HEK293 (cell line): ENCODE results near the gene BLM.

Experiments
- CTCF ChIA-PET: fragments of 350-600 bp; formaldehyde crosslinking; extraction: SDS; loops from one replicate; lab custom pipeline; 2021; ENCODE audit warnings: antibody characterized with exemption; lab: Yijun Ruan, JAX
- POLR2A ChIA-PET: fragments of 300-600 bp; formaldehyde crosslinking; extraction: SDS; loops from one replicate; lab custom pipeline; 2020; ENCODE audit warnings: antibody characterized with exemption, inconsistent platforms; lab: Yijun Ruan, JAX
- H3K27ac ChIP-seq: fragments of 200-500 bp; sonication (Bioruptor generic); 2 replicates; pipeline ENCODE4 v1.5.1; 2014; ENCODE audit warnings: low read depth, low read length, control low read depth, inconsistent platforms; ENCODE audit errors: extremely low read depth
- H3K36me3 ChIP-seq, 2 experiments: fragments of 200-500 bp in 1 of 2; sonication (Bioruptor generic) in 1 of 2; 1 replicate in 1 of 2; 2 replicates in 1 of 2; pipeline ENCODE4 v1.5.1; 2014 to 2017; ENCODE audit warnings: inconsistent platforms in 2 of 2, low read length in 2 of 2; ENCODE audit not compliant: control insufficient read depth in 2 of 2, insufficient read depth in 1 of 2
- H3K4me1 ChIP-seq: fragments of 200-500 bp; sonication (Bioruptor generic); 2 replicates; pipeline ENCODE4 v1.5.1; 2014; ENCODE audit warnings: mild to moderate bottlenecking, low read length, inconsistent platforms; ENCODE audit not compliant: control insufficient read depth, insufficient read depth
- H3K4me3 ChIP-seq: 2 replicates; pipeline ENCODE4 v1.5.1; 2011; ENCODE audit warnings: low read depth, mild to moderate bottlenecking, control low read depth, low read length, moderate library complexity
- H3K9me3 ChIP-seq: fragments of 200-500 bp; sonication (Bioruptor generic); 2 replicates; pipeline ENCODE4 v1.5.1; 2014; ENCODE audit warnings: low read depth, low read length, inconsistent platforms; ENCODE audit not compliant: control insufficient read depth, insufficient read depth
- EGR2 ChIP-seq: fragments of 450-650 bp; formaldehyde crosslinking; IDR thresholded peaks from 2 replicates; pipeline ENCODE4 v1.5.1; 2016; ENCODE audit warnings: low read depth, missing biosample characterization, missing genetic modification characterization
- KLF16 ChIP-seq: fragments of 450-650 bp; formaldehyde crosslinking; IDR thresholded peaks from 2 replicates; pipeline ENCODE4 v1.5.1; 2017; ENCODE audit warnings: missing biosample characterization, missing genetic modification characterization
- KLF7 ChIP-seq: fragments of 450-650 bp; formaldehyde crosslinking; IDR thresholded peaks from 2 replicates; pipeline ENCODE4 v1.5.1; 2016; ENCODE audit warnings: missing biosample characterization, missing genetic modification characterization, borderline replicate concordance
- PATZ1 ChIP-seq: fragments of 450-650 bp; formaldehyde crosslinking; IDR thresholded peaks from 2 replicates; pipeline ENCODE4 v1.5.1; 2016; ENCODE audit warnings: missing biosample characterization, missing genetic modification characterization
- ZBTB11 ChIP-seq: fragments of 450-650 bp; formaldehyde crosslinking; conservative IDR thresholded peaks from 2 replicates; pipeline ENCODE4 v1.5.1; 2016; ENCODE audit warnings: low read depth, missing biosample characterization, missing genetic modification characterization
- ZNF292 ChIP-seq: fragments of 450-650 bp; formaldehyde crosslinking; IDR thresholded peaks from 2 replicates; pipeline ENCODE4 v1.5.1; 2016; ENCODE audit warnings: low read depth, missing biosample characterization, missing genetic modification characterization, borderline replicate concordance
- ZNF416 ChIP-seq: fragments of 450-650 bp; formaldehyde crosslinking; IDR thresholded peaks from 2 replicates; pipeline ENCODE4 v1.5.1; 2016; ENCODE audit warnings: missing biosample characterization, missing genetic modification characterization
- ZNF514 ChIP-seq: fragments of 450-650 bp; formaldehyde crosslinking; IDR thresholded peaks from 2 replicates; pipeline ENCODE4 v1.5.1; 2016; ENCODE audit warnings: missing biosample characterization, missing genetic modification characterization
- ZNF518A ChIP-seq: fragments of 450-650 bp; formaldehyde crosslinking; conservative IDR thresholded peaks from 2 replicates; pipeline ENCODE4 v1.5.1; 2016; ENCODE audit warnings: low read depth, missing biosample characterization, missing genetic modification characterization
- ZNF521 ChIP-seq: fragments of 450-650 bp; formaldehyde crosslinking; IDR thresholded peaks from 2 replicates; pipeline ENCODE4 v1.5.1; 2017; ENCODE audit warnings: missing biosample characterization, mild to moderate bottlenecking, missing genetic modification characterization
- ZNF580 ChIP-seq: fragments of 450-650 bp; formaldehyde crosslinking; IDR thresholded peaks from 2 replicates; pipeline ENCODE4 v1.5.1; 2016; ENCODE audit warnings: missing biosample characterization, missing genetic modification characterization
- ZNF837 ChIP-seq: fragments of 450-650 bp; formaldehyde crosslinking; IDR thresholded peaks from 2 replicates; pipeline ENCODE4 v1.5.1; 2016; ENCODE audit warnings: missing biosample characterization, missing genetic modification characterization
- TF ChIP-seq, protein P1 (sequence below): fragments of 450-650 bp; formaldehyde crosslinking; IDR thresholded peaks from 2 replicates; pipeline ENCODE4 v1.5.1; 2016; ENCODE audit warnings: missing biosample characterization, missing genetic modification characterization
- TF ChIP-seq, protein P2 (sequence below): fragments of 450-650 bp; formaldehyde crosslinking; IDR thresholded peaks from 2 replicates; pipeline ENCODE4 v1.5.1; 2016; ENCODE audit warnings: missing biosample characterization, missing genetic modification characterization
- TF ChIP-seq, protein P3 (sequence below): fragments of 450-650 bp; formaldehyde crosslinking; IDR thresholded peaks from 2 replicates; pipeline ENCODE4 v1.5.1; 2016; ENCODE audit warnings: missing biosample characterization, missing genetic modification characterization, low read depth

The BLM gene

GRCh38 chr15:90787881-90788280 is 70.7 kb downstream of the BLM start:
- Histone ChIP-seq H3K27ac (no peak overlapping the region), H3K4me3 (no peak overlapping the region), H3K4me1 (no peaks in the 10 kb centered on the region), H3K36me3 (peaks cover 57 to 74% of the 10 kb centered on the region in 2 experiments)
- ChIA-PET POLR2A (interaction anchor here (0.7 kb wide), 1 partner anchor 25 kb away, joined by 3 read pairs; no protein-coding TSS in a partner anchor), CTCF (interaction anchor here (0.6 to 1.7 kb wide), 2 partner anchors 98 to 459 kb away, joined by 3 to 4 read pairs; no protein-coding TSS in a partner anchor)
- TF ChIP-seq ZNF518A (tag by site-specific recombination) (no peak), ZNF416 (tag by site-specific recombination) (no peak), ZBTB11 (tag by site-specific recombination) (no peak), ZNF521 (no peak), ZNF514 (tag by site-specific recombination) (no peak), ZNF580 (no peak), KLF7 (tag by site-specific recombination) (no peak)
- TF ChIP-seq, protein P1, sequence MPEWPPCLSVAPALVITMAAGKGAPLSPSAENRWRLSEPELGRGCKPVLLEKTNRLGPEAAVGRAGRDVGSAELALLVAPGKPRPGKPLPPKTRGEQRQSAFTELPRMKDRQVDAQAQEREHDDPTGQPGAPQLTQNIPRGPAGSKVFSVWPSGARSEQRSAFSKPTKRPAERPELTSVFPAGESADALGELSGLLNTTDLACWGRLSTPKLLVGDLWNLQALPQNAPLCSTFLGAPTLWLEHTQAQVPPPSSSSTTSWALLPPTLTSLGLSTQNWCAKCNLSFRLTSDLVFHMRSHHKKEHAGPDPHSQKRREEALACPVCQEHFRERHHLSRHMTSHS (tag by site-specific recombination): no peak
- TF ChIP-seq, protein P2, sequence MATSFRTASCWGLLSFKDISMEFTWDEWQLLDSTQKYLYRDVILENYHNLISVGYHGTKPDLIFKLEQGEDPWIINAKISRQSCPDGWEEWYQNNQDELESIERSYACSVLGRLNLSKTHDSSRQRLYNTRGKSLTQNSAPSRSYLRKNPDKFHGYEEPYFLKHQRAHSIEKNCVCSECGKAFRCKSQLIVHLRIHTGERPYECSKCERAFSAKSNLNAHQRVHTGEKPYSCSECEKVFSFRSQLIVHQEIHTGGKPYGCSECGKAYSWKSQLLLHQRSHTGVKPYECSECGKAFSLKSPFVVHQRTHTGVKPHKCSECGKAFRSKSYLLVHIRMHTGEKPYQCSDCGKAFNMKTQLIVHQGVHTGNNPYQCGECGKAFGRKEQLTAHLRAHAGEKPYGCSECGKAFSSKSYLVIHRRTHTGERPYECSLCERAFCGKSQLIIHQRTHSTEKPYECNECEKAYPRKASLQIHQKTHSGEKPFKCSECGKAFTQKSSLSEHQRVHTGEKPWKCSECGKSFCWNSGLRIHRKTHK (tag by site-specific recombination): no peak
- TF ChIP-seq, protein P3, sequence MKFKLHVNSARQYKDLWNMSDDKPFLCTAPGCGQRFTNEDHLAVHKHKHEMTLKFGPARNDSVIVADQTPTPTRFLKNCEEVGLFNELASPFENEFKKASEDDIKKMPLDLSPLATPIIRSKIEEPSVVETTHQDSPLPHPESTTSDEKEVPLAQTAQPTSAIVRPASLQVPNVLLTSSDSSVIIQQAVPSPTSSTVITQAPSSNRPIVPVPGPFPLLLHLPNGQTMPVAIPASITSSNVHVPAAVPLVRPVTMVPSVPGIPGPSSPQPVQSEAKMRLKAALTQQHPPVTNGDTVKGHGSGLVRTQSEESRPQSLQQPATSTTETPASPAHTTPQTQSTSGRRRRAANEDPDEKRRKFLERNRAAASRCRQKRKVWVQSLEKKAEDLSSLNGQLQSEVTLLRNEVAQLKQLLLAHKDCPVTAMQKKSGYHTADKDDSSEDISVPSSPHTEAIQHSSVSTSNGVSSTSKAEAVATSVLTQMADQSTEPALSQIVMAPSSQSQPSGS: no peak
- TF ChIP-seq, all 188 proteins: peak for 0
- no peaks in the 10 kb centered on the region for H3K9me3 ChIP-seq

DNA sequence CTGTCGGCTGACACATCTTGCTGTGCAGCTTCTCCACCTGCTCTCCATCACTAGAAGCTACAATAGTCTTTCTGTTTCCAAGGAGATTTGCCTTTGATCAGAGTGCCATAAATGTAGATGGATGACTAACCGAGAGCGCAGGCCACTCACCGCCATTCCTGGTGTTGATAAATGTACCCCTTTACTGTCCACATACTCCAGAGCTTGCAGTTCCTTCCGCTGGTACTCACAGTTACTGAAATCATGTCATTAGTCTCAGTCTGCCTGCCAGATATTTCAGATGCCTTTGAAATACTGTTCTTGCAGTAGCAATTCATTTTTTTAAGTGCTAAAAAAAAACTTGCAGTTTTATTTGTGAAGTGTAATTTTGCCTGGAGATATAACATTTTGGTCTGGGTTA is 72.3 kb downstream of the BLM start:
- Histone ChIP-seq H3K4me3 (no peak overlapping the region), H3K4me1 (no peaks in the 10 kb centered on the region), H3K27ac (no peak overlapping the region), H3K9me3 (no peaks in the 10 kb centered on the region), H3K36me3 (peaks cover 63 to 74% of the 10 kb centered on the region in 2 experiments)
- ChIA-PET POLR2A (interaction anchor here (0.6 to 0.7 kb wide), 2 partner anchors 32 to 114 kb away, joined by 4 to 9 read pairs; no protein-coding TSS in a partner anchor), CTCF (interaction anchor here (0.6 to 1.2 kb wide), 4 partner anchors 17 to 733 kb away, joined by 4 to 5 read pairs (median 4); no protein-coding TSS in a partner anchor)
- TF ChIP-seq KLF16 (tag by site-specific recombination): no peak
- no peak for TF ChIP-seq ZNF292 (tag by site-specific recombination)
- TF ChIP-seq EGR2: no peak
- TF ChIP-seq PATZ1 (tag by site-specific recombination): no peak
- no peak for TF ChIP-seq ZNF837 (tag by site-specific recombination)
